HG03025 (cell line): ENCODE measurements around the gene FRAT1.

Experiments
- ATAC-seq: cut with Tn5 transposase; IDR thresholded peaks from one replicate; pipeline ENCODE4 v1.9.1; 2021; ENCODE audit warnings: mild to moderate bottlenecking, moderate library complexity; ENCODE audit not compliant: unreplicated experiment, low FRiP score

The FRAT1 gene

GRCh38 chr10:97362310-97363033, 43.4 kb downstream of the FRAT1 start:
- no peak for ATAC-seq

- no peak for ATAC-seq
Measured at GRCh38 chr10:97363071-97363470, 44.0 kb downstream of the FRAT1 start.

- no peak for ATAC-seq
Measured at GRCh38 chr10:97365761-97366351, 46.8 kb downstream of the FRAT1 start.

GRCh38 chr10:97366572-97366971, 47.5 kb downstream of the FRAT1 start:
- ATAC-seq: no peak

GRCh38 chr10:97367126-97367649, 48.1 kb downstream of the FRAT1 start:
- ATAC-seq: no peak
